HCT116 (cell line): ENCODE data around the gene BPIFB6. TPM values are rescaled to one million over a fixed set of nuclear protein-coding genes. Genes with fewer than 3 reads are reported as not detected.

Experiments used
- ATAC-seq: fragments of 200-7000 bp; cut with Tn5 transposase; 2 replicates; pipeline ENCODE4 v1.9.1; 2020; ENCODE audit warnings: mild to moderate bottlenecking, moderate library complexity
- BruUV-seq: library from RNA; stranded (reverse); fragments of 400-500 nt; replicated peaks from 2 replicates; lab custom pipeline; 2021; lab: Mats Ljungman, UMichigan
- CTCF ChIA-PET: fragments of 300-600 bp; sonication (Branson Sonifier 250); formaldehyde crosslinking; loops from one replicate; lab custom pipeline; 2021; ENCODE audit warnings: antibody characterized with exemption; lab: Charles Lee
- POLR2A ChIA-PET: fragments of 300-600, 350-600 bp; sonication (Branson Sonifier 250); formaldehyde crosslinking; loops from one replicate; lab custom pipeline; 2021; ENCODE audit warnings: antibody characterized with exemption; lab: Charles Lee
- RAD21 ChIA-PET, 2 experiments: fragments of 300-600 bp; sonication (Branson Sonifier 250); formaldehyde crosslinking; loops; one replicate each; lab custom pipeline; 2023; ENCODE audit warnings: low total read pairs in 2 of 2; ENCODE audit not compliant: uncharacterized antibody in 2 of 2, unreplicated experiment in 2 of 2, low non-redundant PET in 1 of 2; lab: Charles Lee
- DNase-seq: peaks from one replicate; pipeline ENCODE4 v3.0.0-alpha.2; 2010; ENCODE audit warnings: low read depth, low spot score
- H2AFZ ChIP-seq: fragments of 200-600 bp; shearing (Covaris generic), sonication (generic); 2 replicates; pipeline ENCODE4 v1.6.1; 2017; ENCODE audit warnings: low read depth, mixed run types, mixed read lengths, antibody characterized with exemption, low read length; ENCODE audit not compliant: poor library complexity, severe bottlenecking
- H3K27ac ChIP-seq: 2 replicates; pipeline ENCODE4 v1.5.1; 2012; ENCODE audit warnings: low read depth, low read length
- H3K27me3 ChIP-seq: fragments of 200-600 bp; sonication (generic); 2 replicates; pipeline ENCODE4 v1.6.1; 2016; ENCODE audit warnings: mixed run types, low read length, mixed read lengths; ENCODE audit not compliant: insufficient read depth
- H3K36me3 ChIP-seq, 2 experiments: fragments of 200-500 bp in 1 of 2; fragments of 200-600 bp in 1 of 2; sonication (Bioruptor generic) in 1 of 2; sonication (generic) in 1 of 2; 2 replicates each; pipeline versions ENCODE4 v1.5.1 to v1.6.1; 2014 to 2016; ENCODE audit warnings: low read length in 2 of 2, inconsistent platforms in 1 of 2, mixed read lengths in 1 of 2, mixed run types in 1 of 2; ENCODE audit not compliant: insufficient read depth in 2 of 2, control insufficient read depth in 1 of 2
- H3K4me1 ChIP-seq, 2 experiments: fragments of 200-600 bp in 1 of 2; sonication (generic) in 1 of 2; 2 replicates each; pipeline versions ENCODE4 v1.5.1 to v1.6.1; 2012 to 2017; ENCODE audit warnings: low read length in 2 of 2, inconsistent platforms in 1 of 2, mild to moderate bottlenecking in 1 of 2, mixed read lengths in 1 of 2, mixed run types in 1 of 2, moderate library complexity in 1 of 2; ENCODE audit not compliant: insufficient read depth in 2 of 2, control insufficient read depth in 1 of 2
- H3K4me2 ChIP-seq: fragments of 200-600 bp; sonication (generic); 2 replicates; pipeline ENCODE4 v1.6.1; 2017; ENCODE audit warnings: mixed run types, low read length, mixed read lengths
- H3K4me3 ChIP-seq, 2 experiments: fragments of 200-600 bp in 1 of 2; sonication (generic) in 1 of 2; replicated peaks in 1 of 2; 2 replicates each; pipeline ENCODE4 v1.5.1; 2011 to 2016; ENCODE audit warnings: low read length in 2 of 2, control low read depth in 1 of 2, low read depth in 1 of 2, mild to moderate bottlenecking in 1 of 2, mixed read lengths in 1 of 2, mixed run types in 1 of 2
- H3K79me2 ChIP-seq: fragments of 200-600 bp; sonication (generic); 2 replicates; pipeline ENCODE4 v1.6.1; 2017; ENCODE audit warnings: mild to moderate bottlenecking, mixed run types, low read length, moderate library complexity, mixed read lengths; ENCODE audit not compliant: insufficient read depth
- H3K9ac ChIP-seq: fragments of 200-600 bp; sonication (generic); 2 replicates; pipeline ENCODE4 v1.6.1; 2016; ENCODE audit warnings: low read length, mixed read lengths
- H3K9me2 ChIP-seq: fragments of 200-600 bp; sonication (generic), shearing (Covaris generic); 2 replicates; pipeline ENCODE4 v1.6.1; 2017; ENCODE audit warnings: mixed run types, mild to moderate bottlenecking, moderate library complexity; ENCODE audit not compliant: insufficient read depth
- H3K9me3 ChIP-seq, 2 experiments: fragments of 200-500 bp in 1 of 2; fragments of 200-600 bp in 1 of 2; sonication (Bioruptor generic) in 1 of 2; sonication (generic) in 1 of 2; 2 replicates each; pipeline ENCODE4 v1.6.1; 2014 to 2017; ENCODE audit warnings: low read length in 2 of 2, mixed read lengths in 2 of 2, inconsistent platforms in 1 of 2, low read depth in 1 of 2, mild to moderate bottlenecking in 1 of 2, mixed run types in 1 of 2, moderate library complexity in 1 of 2; ENCODE audit not compliant: control insufficient read depth in 1 of 2, insufficient read depth in 1 of 2
- H4K20me1 ChIP-seq: fragments of 200-600 bp; sonication (generic), shearing (Covaris generic); 2 replicates; pipeline ENCODE4 v1.6.1; 2017; ENCODE audit warnings: mixed run types, mild to moderate bottlenecking, moderate library complexity; ENCODE audit not compliant: insufficient read depth
- CEBPB ChIP-seq: IDR thresholded peaks from 2 replicates; pipeline ENCODE4 v1.6.1; 2012; ENCODE audit warnings: low read depth
- EGR1 ChIP-seq: IDR thresholded peaks from 2 replicates; pipeline ENCODE4 v1.6.1; 2012; ENCODE audit warnings: low read depth
- EZH2 ChIP-seq: fragments of 200-600 bp; sonication (generic); IDR thresholded peaks from 2 replicates; pipeline ENCODE4 v1.6.1; 2017; ENCODE audit warnings: antibody characterized with exemption, mixed run types
- FOSL1 ChIP-seq: IDR thresholded peaks from 2 replicates; pipeline ENCODE4 v1.6.1; 2012; ENCODE audit warnings: low read depth
- RAD21 ChIP-seq: IDR thresholded peaks from 2 replicates; pipeline ENCODE4 v1.6.1; 2012; ENCODE audit warnings: low read depth, mild to moderate bottlenecking
- SP1 ChIP-seq: IDR thresholded peaks from 2 replicates; pipeline ENCODE4 v1.6.1; 2012; ENCODE audit warnings: low read depth
- YY1 ChIP-seq: IDR thresholded peaks from 2 replicates; pipeline ENCODE4 v1.6.1; 2011; ENCODE audit warnings: low read length, low read depth, moderate library complexity, mild to moderate bottlenecking; ENCODE audit not compliant: insufficient replicate concordance; ENCODE audit errors: extremely low read depth
- ZFX ChIP-seq: fragments of 450-650 bp; IDR thresholded peaks from 2 replicates; pipeline ENCODE4 v1.6.1; 2017
- intact Hi-C: fragments of 100-400 bp; cut with micrococcal nuclease; formaldehyde crosslinking; loops from 2 replicates; pipeline ENCODE4 v1.10.0; 2022
- total RNA-seq: library from RNA; stranded (reverse); gene quantifications from one replicate; pipeline ENCODE4 v1.2.1, GENCODE V29; 2021; ENCODE audit not compliant: unreplicated experiment
- TF ChIP-seq, protein P1 (sequence below): IDR thresholded peaks from 2 replicates; pipeline ENCODE4 v1.6.1; 2012; ENCODE audit warnings: low read depth
- TF ChIP-seq, protein P2 (sequence below): IDR thresholded peaks from 2 replicates; pipeline ENCODE4 v1.6.1; 2011; ENCODE audit warnings: mild to moderate bottlenecking, low read length, moderate library complexity; ENCODE audit not compliant: insufficient replicate concordance; ENCODE audit errors: extremely low read depth
- TF ChIP-seq, protein P3 (sequence below), 3 experiments: fragments of 200-600 bp in 1 of 3; sonication (generic) in 1 of 3; IDR thresholded peaks in 2 of 3; conservative IDR thresholded peaks in 1 of 3; 2 replicates each; pipeline ENCODE4 v1.5.1; 2012 to 2017; ENCODE audit warnings: low read depth in 2 of 3, low read length in 2 of 3, antibody characterized with exemption in 1 of 3, borderline replicate concordance in 1 of 3, control low read depth in 1 of 3, mild to moderate bottlenecking in 1 of 3, mixed read lengths in 1 of 3, mixed run types in 1 of 3, moderate library complexity in 1 of 3; ENCODE audit not compliant: insufficient read depth in 1 of 3

The BPIFB6 gene
- total RNA-seq, 1 experiment from 2014 or later, result not detected

DNA sequence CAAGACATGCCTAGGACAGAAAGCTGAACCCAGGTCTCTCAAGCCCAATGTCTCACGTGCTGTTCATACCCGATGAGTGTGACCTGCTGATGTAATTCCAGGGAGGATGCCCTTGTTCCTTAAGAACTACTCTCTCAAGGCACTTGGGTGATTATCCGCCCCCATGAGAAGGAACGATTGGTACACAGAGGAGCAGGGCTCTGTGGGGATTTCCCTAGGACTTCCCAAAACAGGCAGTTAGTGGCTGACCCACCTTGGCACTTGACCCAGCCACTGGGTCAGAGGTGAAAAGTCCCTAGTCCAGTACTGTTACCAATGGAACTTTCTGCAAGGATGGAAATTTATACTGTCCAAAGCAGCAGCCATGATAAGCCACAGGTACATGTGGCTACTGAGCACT is 9.2 kb upstream of the BPIFB6 start:
- Histone ChIP-seq H3K4me2 (no peak overlapping the region), H2AFZ (no peak overlapping the region), H3K9me3 (no peaks in the 10 kb centered on the region; a peak in 1 of 4 replicates), H3K4me3 (no peak overlapping the region), H3K9ac (no peak overlapping the region), H3K27me3 (peaks cover 22% of the 10 kb centered on the region; the same call in 1 of the 2 replicates), H3K27ac (no peak overlapping the region), H4K20me1 (no peaks in the 10 kb centered on the region), H3K36me3 (no peaks in the 10 kb centered on the region), H3K9me2 (no peaks in the 10 kb centered on the region), H3K79me2 (no peaks in the 10 kb centered on the region), H3K4me1 (no peaks in the 10 kb centered on the region)
- TF ChIP-seq FOSL1 (no peak), YY1 (no peak)
- no TSS peak for BruUV-seq
- ChIA-PET RAD21 (no interaction called here), POLR2A (no interaction called here), CTCF (no interaction called here)
- no peak for DNase-seq
- no peak for ATAC-seq
- intact Hi-C loops, result no loop called here

DNA sequence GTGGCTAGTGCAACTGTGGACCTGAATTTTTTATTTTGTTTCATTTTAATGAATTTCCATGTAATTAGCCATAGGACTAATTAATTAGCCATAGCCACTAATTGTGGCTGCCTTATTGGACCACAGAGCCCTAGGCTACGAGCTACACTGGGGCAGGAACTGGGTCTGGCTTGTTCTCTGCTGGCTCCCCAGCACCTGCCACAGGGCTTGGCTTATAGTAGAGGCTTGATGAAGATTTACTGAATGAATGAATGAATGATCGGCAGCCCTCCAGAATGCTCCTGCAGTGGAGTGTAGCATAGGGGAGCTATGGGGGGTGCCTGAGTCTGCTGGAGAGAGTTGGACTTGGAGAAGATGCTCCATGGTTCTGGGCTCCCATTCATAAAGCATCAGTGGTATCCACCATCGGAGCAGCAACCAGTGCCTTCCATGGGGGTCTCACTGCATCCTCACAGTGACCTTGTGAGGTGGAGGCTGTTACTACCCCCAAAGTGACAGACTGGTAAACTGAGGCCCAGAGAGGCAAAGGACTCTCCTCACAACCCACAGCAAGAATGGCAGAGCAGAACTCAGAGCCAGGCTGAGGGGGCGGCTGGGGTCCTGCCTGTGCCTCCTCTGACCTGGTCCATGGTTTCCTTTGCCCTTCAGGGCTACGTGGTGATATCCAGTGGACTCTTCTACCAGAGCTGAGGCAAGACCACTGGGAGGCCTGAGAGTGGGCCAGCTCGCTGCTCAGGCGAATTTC is 8.6 kb upstream of the BPIFB6 start:
- no peak overlapping the region for H3K9ac ChIP-seq
- ATAC-seq (no peak), DNase-seq (no peak)
- intact Hi-C loops, result no loop called here
- H3K4me2 ChIP-seq, result no peak overlapping the region
- RAD21 ChIA-PET, result no interaction called here
- POLR2A ChIA-PET, result no interaction called here
- no TSS peak for BruUV-seq
- no peaks in the 10 kb centered on the region for H4K20me1 ChIP-seq
- H3K27ac ChIP-seq, result no peak overlapping the region
- CTCF ChIA-PET, result no interaction called here
- H3K4me3 ChIP-seq, result no peak overlapping the region
- no peaks in the 10 kb centered on the region for H3K9me2 ChIP-seq
- H2AFZ ChIP-seq, result no peak overlapping the region
- TF ChIP-seq EZH2, result no peak
- TF ChIP-seq, protein P1, sequence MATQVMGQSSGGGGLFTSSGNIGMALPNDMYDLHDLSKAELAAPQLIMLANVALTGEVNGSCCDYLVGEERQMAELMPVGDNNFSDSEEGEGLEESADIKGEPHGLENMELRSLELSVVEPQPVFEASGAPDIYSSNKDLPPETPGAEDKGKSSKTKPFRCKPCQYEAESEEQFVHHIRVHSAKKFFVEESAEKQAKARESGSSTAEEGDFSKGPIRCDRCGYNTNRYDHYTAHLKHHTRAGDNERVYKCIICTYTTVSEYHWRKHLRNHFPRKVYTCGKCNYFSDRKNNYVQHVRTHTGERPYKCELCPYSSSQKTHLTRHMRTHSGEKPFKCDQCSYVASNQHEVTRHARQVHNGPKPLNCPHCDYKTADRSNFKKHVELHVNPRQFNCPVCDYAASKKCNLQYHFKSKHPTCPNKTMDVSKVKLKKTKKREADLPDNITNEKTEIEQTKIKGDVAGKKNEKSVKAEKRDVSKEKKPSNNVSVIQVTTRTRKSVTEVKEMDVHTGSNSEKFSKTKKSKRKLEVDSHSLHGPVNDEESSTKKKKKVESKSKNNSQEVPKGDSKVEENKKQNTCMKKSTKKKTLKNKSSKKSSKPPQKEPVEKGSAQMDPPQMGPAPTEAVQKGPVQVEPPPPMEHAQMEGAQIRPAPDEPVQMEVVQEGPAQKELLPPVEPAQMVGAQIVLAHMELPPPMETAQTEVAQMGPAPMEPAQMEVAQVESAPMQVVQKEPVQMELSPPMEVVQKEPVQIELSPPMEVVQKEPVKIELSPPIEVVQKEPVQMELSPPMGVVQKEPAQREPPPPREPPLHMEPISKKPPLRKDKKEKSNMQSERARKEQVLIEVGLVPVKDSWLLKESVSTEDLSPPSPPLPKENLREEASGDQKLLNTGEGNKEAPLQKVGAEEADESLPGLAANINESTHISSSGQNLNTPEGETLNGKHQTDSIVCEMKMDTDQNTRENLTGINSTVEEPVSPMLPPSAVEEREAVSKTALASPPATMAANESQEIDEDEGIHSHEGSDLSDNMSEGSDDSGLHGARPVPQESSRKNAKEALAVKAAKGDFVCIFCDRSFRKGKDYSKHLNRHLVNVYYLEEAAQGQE, result no peak
- no peak for TF ChIP-seq FOSL1
- TF ChIP-seq EGR1, result no peak
- TF ChIP-seq, protein P2, sequence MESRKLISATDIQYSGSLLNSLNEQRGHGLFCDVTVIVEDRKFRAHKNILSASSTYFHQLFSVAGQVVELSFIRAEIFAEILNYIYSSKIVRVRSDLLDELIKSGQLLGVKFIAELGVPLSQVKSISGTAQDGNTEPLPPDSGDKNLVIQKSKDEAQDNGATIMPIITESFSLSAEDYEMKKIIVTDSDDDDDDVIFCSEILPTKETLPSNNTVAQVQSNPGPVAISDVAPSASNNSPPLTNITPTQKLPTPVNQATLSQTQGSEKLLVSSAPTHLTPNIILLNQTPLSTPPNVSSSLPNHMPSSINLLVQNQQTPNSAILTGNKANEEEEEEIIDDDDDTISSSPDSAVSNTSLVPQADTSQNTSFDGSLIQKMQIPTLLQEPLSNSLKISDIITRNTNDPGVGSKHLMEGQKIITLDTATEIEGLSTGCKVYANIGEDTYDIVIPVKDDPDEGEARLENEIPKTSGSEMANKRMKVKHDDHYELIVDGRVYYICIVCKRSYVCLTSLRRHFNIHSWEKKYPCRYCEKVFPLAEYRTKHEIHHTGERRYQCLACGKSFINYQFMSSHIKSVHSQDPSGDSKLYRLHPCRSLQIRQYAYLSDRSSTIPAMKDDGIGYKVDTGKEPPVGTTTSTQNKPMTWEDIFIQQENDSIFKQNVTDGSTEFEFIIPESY, result no peak
- TF ChIP-seq, protein P3, sequence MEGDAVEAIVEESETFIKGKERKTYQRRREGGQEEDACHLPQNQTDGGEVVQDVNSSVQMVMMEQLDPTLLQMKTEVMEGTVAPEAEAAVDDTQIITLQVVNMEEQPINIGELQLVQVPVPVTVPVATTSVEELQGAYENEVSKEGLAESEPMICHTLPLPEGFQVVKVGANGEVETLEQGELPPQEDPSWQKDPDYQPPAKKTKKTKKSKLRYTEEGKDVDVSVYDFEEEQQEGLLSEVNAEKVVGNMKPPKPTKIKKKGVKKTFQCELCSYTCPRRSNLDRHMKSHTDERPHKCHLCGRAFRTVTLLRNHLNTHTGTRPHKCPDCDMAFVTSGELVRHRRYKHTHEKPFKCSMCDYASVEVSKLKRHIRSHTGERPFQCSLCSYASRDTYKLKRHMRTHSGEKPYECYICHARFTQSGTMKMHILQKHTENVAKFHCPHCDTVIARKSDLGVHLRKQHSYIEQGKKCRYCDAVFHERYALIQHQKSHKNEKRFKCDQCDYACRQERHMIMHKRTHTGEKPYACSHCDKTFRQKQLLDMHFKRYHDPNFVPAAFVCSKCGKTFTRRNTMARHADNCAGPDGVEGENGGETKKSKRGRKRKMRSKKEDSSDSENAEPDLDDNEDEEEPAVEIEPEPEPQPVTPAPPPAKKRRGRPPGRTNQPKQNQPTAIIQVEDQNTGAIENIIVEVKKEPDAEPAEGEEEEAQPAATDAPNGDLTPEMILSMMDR (IDR thresholded peaks at IDR 0.05 in 2 of 3, conservative IDR thresholded peaks at IDR 0.05 in 1 of 3; ENCODE audit: borderline replicate concordance in 1 of 3, insufficient read depth in 1 of 3, low read depth in 2 of 3, low read length in 2 of 3), result no peak
- TF ChIP-seq ZFX, result no peak
- no peak for TF ChIP-seq RAD21
- TF ChIP-seq SP1, result no peak
- no peak for TF ChIP-seq CEBPB
- no peaks in the 10 kb centered on the region; a peak in 1 of 4 replicates for H3K9me3 ChIP-seq
- H3K4me1 ChIP-seq, result no peaks in the 10 kb centered on the region
- H3K36me3 ChIP-seq, result no peaks in the 10 kb centered on the region
- no peaks in the 10 kb centered on the region for H3K79me2 ChIP-seq
- H3K27me3 ChIP-seq, result peaks cover 22% of the 10 kb centered on the region; the same call in 1 of the 2 replicates
